Measurements from ENCODE around the gene HEXA.

The HEXA gene

GRCh38 chr15:72353266-72353665 is 22.5 kb downstream of the HEXA start:
- DNase-seq (ENCODE audit: low read depth, low spot score): no peak
- no peaks in the 10 kb centered on the region for H3K9me3 ChIP-seq (ENCODE audit: control insufficient read depth, insufficient read depth, low read length)
- no peaks in the 10 kb centered on the region for H3K27me3 ChIP-seq (ENCODE audit: control insufficient read depth, insufficient read depth, low read length)
- H3K27ac ChIP-seq (ENCODE audit: low read length): no peak overlapping the region
- no peak overlapping the region for H3K4me3 ChIP-seq (ENCODE audit: low read length)
- WGBS (ENCODE audit: insufficient coverage, insufficient read length): no CpG with 5 or more reads among the region's 2 CpGs
- peaks cover 6% of the 10 kb centered on the region; the same call in 1 of the 2 replicates for H3K36me3 ChIP-seq (ENCODE audit: control insufficient read depth, insufficient read depth, low read length)
- no peaks in the 10 kb centered on the region for H3K4me1 ChIP-seq (ENCODE audit: control insufficient read depth, insufficient read depth, low read length)

GRCh38 chr15:72345806-72346205 is 30.0 kb downstream of the HEXA start:
- no peak for DNase-seq (ENCODE audit: low read depth, low spot score)
- no CpG with 5 or more reads among the region's 3 CpGs for WGBS (ENCODE audit: insufficient coverage, insufficient read length)
- Histone ChIP-seq H3K4me1 (ENCODE audit: control insufficient read depth, insufficient read depth, low read length) (peaks cover 2% of the 10 kb centered on the region; the same call in 1 of the 2 replicates), H3K27me3 (ENCODE audit: control insufficient read depth, insufficient read depth, low read length) (no peaks in the 10 kb centered on the region), H3K9me3 (ENCODE audit: control insufficient read depth, insufficient read depth, low read length) (no peaks in the 10 kb centered on the region), H3K27ac (ENCODE audit: low read length) (no peak overlapping the region), H3K4me3 (ENCODE audit: low read length) (no peak overlapping the region), H3K36me3 (ENCODE audit: control insufficient read depth, insufficient read depth, low read length) (peaks cover 20% of the 10 kb centered on the region; the same call in 1 of the 2 replicates)

GRCh38 chr15:72345280-72345679 is 30.5 kb downstream of the HEXA start:
- Histone ChIP-seq H3K9me3 (ENCODE audit: control insufficient read depth, insufficient read depth, low read length) (no peaks in the 10 kb centered on the region), H3K4me3 (ENCODE audit: low read length) (no peak overlapping the region), H3K4me1 (ENCODE audit: control insufficient read depth, insufficient read depth, low read length) (peaks cover 2% of the 10 kb centered on the region; the same call in 1 of the 2 replicates), H3K27me3 (ENCODE audit: control insufficient read depth, insufficient read depth, low read length) (no peaks in the 10 kb centered on the region), H3K36me3 (ENCODE audit: control insufficient read depth, insufficient read depth, low read length) (peaks cover 20% of the 10 kb centered on the region; the same call in 1 of the 2 replicates), H3K27ac (ENCODE audit: low read length) (no peak overlapping the region)
- no CpG with 5 or more reads among the region's 7 CpGs for WGBS (ENCODE audit: insufficient coverage, insufficient read length)
- DNase-seq (ENCODE audit: low read depth, low spot score): no peak

- H3K36me3 ChIP-seq (ENCODE audit: control insufficient read depth, insufficient read depth, low read length): peaks cover 20% of the 10 kb centered on the region; the same call in 1 of the 2 replicates
- H3K27ac ChIP-seq (ENCODE audit: low read length): no peak overlapping the region
- H3K4me3 ChIP-seq (ENCODE audit: low read length): no peak overlapping the region
- no CpG with 5 or more reads among the region's 1 CpG for WGBS (ENCODE audit: insufficient coverage, insufficient read length)
- peaks cover 2% of the 10 kb centered on the region; the same call in 1 of the 2 replicates for H3K4me1 ChIP-seq (ENCODE audit: control insufficient read depth, insufficient read depth, low read length)
- no peak for DNase-seq (ENCODE audit: low read depth, low spot score)
- H3K9me3 ChIP-seq (ENCODE audit: control insufficient read depth, insufficient read depth, low read length): no peaks in the 10 kb centered on the region
- no peaks in the 10 kb centered on the region for H3K27me3 ChIP-seq (ENCODE audit: control insufficient read depth, insufficient read depth, low read length)
Observed at GRCh38 chr15:72344602-72345001, 31.2 kb downstream of the HEXA start.

- Histone ChIP-seq H3K4me3 (ENCODE audit: low read length) (no peak overlapping the region), H3K36me3 (ENCODE audit: control insufficient read depth, insufficient read depth, low read length) (peaks cover 17% of the 10 kb centered on the region; the same call in 1 of the 2 replicates), H3K27me3 (ENCODE audit: control insufficient read depth, insufficient read depth, low read length) (no peaks in the 10 kb centered on the region), H3K4me1 (ENCODE audit: control insufficient read depth, insufficient read depth, low read length) (peaks cover 2% of the 10 kb centered on the region; the same call in 1 of the 2 replicates), H3K9me3 (ENCODE audit: control insufficient read depth, insufficient read depth, low read length) (no peaks in the 10 kb centered on the region), H3K27ac (ENCODE audit: low read length) (no peak overlapping the region)
- WGBS (ENCODE audit: insufficient coverage, insufficient read length): no CpG with 5 or more reads among the region's 11 CpGs
- DNase-seq (ENCODE audit: low read depth, low spot score): peak; percentile 45
Observed at GRCh38 chr15:72342385-72342784, 33.4 kb downstream of the HEXA start.

GRCh38 chr15:72341361-72341760 is 34.5 kb downstream of the HEXA start:
- no peak overlapping the region for H3K4me3 ChIP-seq (ENCODE audit: low read length)
- DNase-seq (ENCODE audit: low read depth, low spot score): peak; percentile 39
- WGBS (ENCODE audit: insufficient coverage, insufficient read length): no CpG with 5 or more reads among the region's 6 CpGs

GRCh38 chr15:72340366-72340765 is 35.4 kb downstream of the HEXA start:
- Histone ChIP-seq H3K9me3 (ENCODE audit: control insufficient read depth, insufficient read depth, low read length) (no peaks in the 10 kb centered on the region), H3K36me3 (ENCODE audit: control insufficient read depth, insufficient read depth, low read length) (0 out of 2 replicates have a peak, but pooled peaks cover 4% of the 10 kb centered on the region), H3K4me3 (ENCODE audit: low read length) (no peak overlapping the region), H3K4me1 (ENCODE audit: control insufficient read depth, insufficient read depth, low read length) (peaks cover 2% of the 10 kb centered on the region; the same call in 1 of the 2 replicates), H3K27ac (ENCODE audit: low read length) (no peak overlapping the region), H3K27me3 (ENCODE audit: control insufficient read depth, insufficient read depth, low read length) (no peaks in the 10 kb centered on the region)
- no CpG with 5 or more reads among the region's 1 CpG for whole genome bisulfite sequencing (ENCODE audit: insufficient coverage, insufficient read length)
- no peak for DNase-seq (ENCODE audit: low read depth, low spot score)

More at GRCh38 chr15:72341361-72341760, 34.5 kb downstream of the HEXA start:
- Histone ChIP-seq H3K36me3 (ENCODE audit: control insufficient read depth, insufficient read depth, low read length) (peaks cover 12% of the 10 kb centered on the region; the same call in 1 of the 2 replicates), H3K27ac (ENCODE audit: low read length) (no peak overlapping the region), H3K27me3 (ENCODE audit: control insufficient read depth, insufficient read depth, low read length) (no peaks in the 10 kb centered on the region), H3K4me1 (ENCODE audit: control insufficient read depth, insufficient read depth, low read length) (peaks cover 2% of the 10 kb centered on the region; the same call in 1 of the 2 replicates), H3K9me3 (ENCODE audit: control insufficient read depth, insufficient read depth, low read length) (no peaks in the 10 kb centered on the region)

GRCh38 chr15:72339777-72340177 is 36.0 kb downstream of the HEXA start:
- Histone ChIP-seq H3K4me1 (ENCODE audit: control insufficient read depth, insufficient read depth, low read length) (peaks cover 2% of the 10 kb centered on the region; the same call in 1 of the 2 replicates), H3K27ac (ENCODE audit: low read length) (no peak overlapping the region), H3K27me3 (ENCODE audit: control insufficient read depth, insufficient read depth, low read length) (no peaks in the 10 kb centered on the region), H3K9me3 (ENCODE audit: control insufficient read depth, insufficient read depth, low read length) (no peaks in the 10 kb centered on the region), H3K4me3 (ENCODE audit: low read length) (no peak overlapping the region), H3K36me3 (ENCODE audit: control insufficient read depth, insufficient read depth, low read length) (0 out of 2 replicates have a peak, but pooled peaks cover 2% of the 10 kb centered on the region)
- WGBS (ENCODE audit: insufficient coverage, insufficient read length): no CpG with 5 or more reads among the region's 3 CpGs
- no peak for DNase-seq (ENCODE audit: low read depth, low spot score)

GRCh38 chr15:72338617-72339321 is 37.0 kb downstream of the HEXA start:
- Histone ChIP-seq H3K4me3 (ENCODE audit: low read length) (no peak overlapping the region), H3K27ac (ENCODE audit: low read length) (no peak overlapping the region)
- WGBS (ENCODE audit: insufficient coverage, insufficient read length): no CpG with 5 or more reads among the region's 9 CpGs

GRCh38 chr15:72338148-72338547 is 37.7 kb downstream of the HEXA start:
- no CpG with 5 or more reads among the region's 2 CpGs for WGBS (ENCODE audit: insufficient coverage, insufficient read length)
- DNase-seq (ENCODE audit: low read depth, low spot score): no peak
- H3K36me3 ChIP-seq (ENCODE audit: control insufficient read depth, insufficient read depth, low read length): no peaks in the 10 kb centered on the region
- peaks cover 2% of the 10 kb centered on the region; the same call in 1 of the 2 replicates for H3K4me1 ChIP-seq (ENCODE audit: control insufficient read depth, insufficient read depth, low read length)
- no peak overlapping the region for H3K4me3 ChIP-seq (ENCODE audit: low read length)
- no peaks in the 10 kb centered on the region for H3K9me3 ChIP-seq (ENCODE audit: control insufficient read depth, insufficient read depth, low read length)
- H3K27me3 ChIP-seq (ENCODE audit: control insufficient read depth, insufficient read depth, low read length): no peaks in the 10 kb centered on the region
- no peak overlapping the region for H3K27ac ChIP-seq (ENCODE audit: low read length)

More at GRCh38 chr15:72338617-72339321, 37.0 kb downstream of the HEXA start:
- DNase-seq (ENCODE audit: low read depth, low spot score): no peak
- Histone ChIP-seq H3K27me3 (ENCODE audit: control insufficient read depth, insufficient read depth, low read length) (no peaks in the 10 kb centered on the region), H3K9me3 (ENCODE audit: control insufficient read depth, insufficient read depth, low read length) (no peaks in the 10 kb centered on the region), H3K4me1 (ENCODE audit: control insufficient read depth, insufficient read depth, low read length) (peaks cover 2% of the 10 kb centered on the region; the same call in 1 of the 2 replicates), H3K36me3 (ENCODE audit: control insufficient read depth, insufficient read depth, low read length) (no peaks in the 10 kb centered on the region)
